ENCODE measurements around the gene CACNA2D3.

The CACNA2D3 gene

DNA sequence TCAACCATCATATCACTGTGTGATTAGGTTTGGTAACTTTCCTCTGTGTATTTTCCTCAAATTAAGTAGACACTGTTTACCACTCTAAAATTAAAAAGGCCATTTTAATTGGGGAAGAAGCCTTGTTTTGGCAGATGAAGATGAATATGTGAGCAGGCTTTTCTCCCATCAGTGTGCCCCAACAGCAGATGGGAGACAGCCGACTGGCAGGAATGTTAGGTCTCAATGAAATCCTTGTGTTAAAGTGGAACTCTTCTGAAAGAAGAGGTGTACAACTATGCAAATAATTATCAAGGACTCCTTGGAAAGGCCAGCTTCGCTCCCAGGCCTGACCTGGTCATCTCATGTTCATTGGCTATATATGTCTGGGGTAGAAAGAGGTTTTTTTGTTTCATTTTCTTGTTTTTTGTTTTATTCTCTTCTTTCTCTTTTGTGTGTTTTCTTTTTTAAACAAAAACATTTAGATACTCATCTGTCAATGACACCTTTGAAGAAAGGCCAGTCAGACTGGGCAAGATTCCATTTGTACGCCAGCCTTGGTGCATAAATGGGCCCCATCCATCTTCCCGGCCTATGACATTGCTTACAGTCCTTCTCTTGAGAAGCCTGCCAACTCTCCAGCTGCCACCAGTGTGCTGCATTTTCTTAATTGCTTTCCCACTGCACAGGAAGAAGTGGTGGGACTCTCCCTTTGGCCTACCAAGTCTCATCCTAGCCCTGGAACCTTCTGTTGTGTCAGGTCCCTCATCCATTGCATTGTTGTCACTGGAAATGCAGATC is 779.7 kb downstream of the CACNA2D3 start:
- in situ Hi-C loops (cut with HindIII; ENCODE audit: low sequenced_read_pairs) = no loop called here
- TF ChIP-seq, protein P1, sequence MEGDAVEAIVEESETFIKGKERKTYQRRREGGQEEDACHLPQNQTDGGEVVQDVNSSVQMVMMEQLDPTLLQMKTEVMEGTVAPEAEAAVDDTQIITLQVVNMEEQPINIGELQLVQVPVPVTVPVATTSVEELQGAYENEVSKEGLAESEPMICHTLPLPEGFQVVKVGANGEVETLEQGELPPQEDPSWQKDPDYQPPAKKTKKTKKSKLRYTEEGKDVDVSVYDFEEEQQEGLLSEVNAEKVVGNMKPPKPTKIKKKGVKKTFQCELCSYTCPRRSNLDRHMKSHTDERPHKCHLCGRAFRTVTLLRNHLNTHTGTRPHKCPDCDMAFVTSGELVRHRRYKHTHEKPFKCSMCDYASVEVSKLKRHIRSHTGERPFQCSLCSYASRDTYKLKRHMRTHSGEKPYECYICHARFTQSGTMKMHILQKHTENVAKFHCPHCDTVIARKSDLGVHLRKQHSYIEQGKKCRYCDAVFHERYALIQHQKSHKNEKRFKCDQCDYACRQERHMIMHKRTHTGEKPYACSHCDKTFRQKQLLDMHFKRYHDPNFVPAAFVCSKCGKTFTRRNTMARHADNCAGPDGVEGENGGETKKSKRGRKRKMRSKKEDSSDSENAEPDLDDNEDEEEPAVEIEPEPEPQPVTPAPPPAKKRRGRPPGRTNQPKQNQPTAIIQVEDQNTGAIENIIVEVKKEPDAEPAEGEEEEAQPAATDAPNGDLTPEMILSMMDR (IDR thresholded peaks at IDR 0.05; ENCODE audit: low read depth, low read length) = no peak

GRCh38 chr3:54905261-54905888 is 783.0 kb downstream of the CACNA2D3 start:
- peak; percentile 55 for DNase-seq (ENCODE audit: low read depth, low spot score)
- H3K4me3 ChIP-seq (ENCODE audit: low read depth, low read length) = no peak overlapping the region
- in situ Hi-C loops (cut with HindIII; ENCODE audit: low sequenced_read_pairs) = no loop called here
- TF ChIP-seq, protein P1 (IDR thresholded peaks at IDR 0.05; ENCODE audit: low read depth, low read length) = no peak

More for the DNA sequence above, 779.7 kb downstream of the CACNA2D3 start:
- no peak for DNase-seq (ENCODE audit: low read depth, low spot score)
- no peak overlapping the region for H3K4me3 ChIP-seq (ENCODE audit: low read depth, low read length)

- in situ Hi-C loops (cut with HindIII; ENCODE audit: low sequenced_read_pairs) = no loop called here
- no peak for DNase-seq (ENCODE audit: low read depth, low spot score)
- no peak overlapping the region for H3K4me3 ChIP-seq (ENCODE audit: low read depth, low read length)
- TF ChIP-seq, protein P1 (IDR thresholded peaks at IDR 0.05; ENCODE audit: low read depth, low read length) = no peak
These were observed 783.6 kb downstream of the CACNA2D3 start for GRCh38 chr3:54905920-54906319.

GRCh38 chr3:54906763-54907162 is 784.4 kb downstream of the CACNA2D3 start:
- TF ChIP-seq, protein P1 (IDR thresholded peaks at IDR 0.05; ENCODE audit: low read depth, low read length) = no peak
- DNase-seq (ENCODE audit: low read depth, low spot score) = no peak
- H3K4me3 ChIP-seq (ENCODE audit: low read depth, low read length) = no peak overlapping the region
- in situ Hi-C loops (cut with HindIII; ENCODE audit: low sequenced_read_pairs) = no loop called here

DNA sequence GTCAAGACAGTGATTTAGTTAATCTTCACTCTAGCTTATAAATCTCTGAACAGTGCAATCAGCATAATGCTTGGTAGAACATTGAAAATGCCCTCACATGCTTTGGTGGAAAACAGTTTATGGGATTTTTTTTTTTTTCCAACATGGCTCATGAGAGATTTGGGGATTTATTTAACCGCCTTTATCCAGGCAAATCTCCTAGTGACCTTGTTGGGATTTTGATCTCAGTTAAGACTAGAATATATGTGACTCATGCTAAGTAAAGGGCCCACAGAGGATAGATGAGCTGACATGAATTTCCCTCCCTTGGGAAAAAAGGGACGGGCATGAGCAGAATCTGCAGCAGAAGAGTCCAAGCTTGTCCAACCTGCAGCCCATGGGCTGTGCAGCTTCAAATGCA is 786.8 kb downstream of the CACNA2D3 start:
- H3K4me3 ChIP-seq (ENCODE audit: low read depth, low read length) = no peak overlapping the region
- DNase-seq (ENCODE audit: low read depth, low spot score) = peak; percentile 9
- in situ Hi-C loops (cut with HindIII; ENCODE audit: low sequenced_read_pairs) = no loop called here
- TF ChIP-seq, protein P1 (IDR thresholded peaks at IDR 0.05; ENCODE audit: low read depth, low read length) = no peak

DNA sequence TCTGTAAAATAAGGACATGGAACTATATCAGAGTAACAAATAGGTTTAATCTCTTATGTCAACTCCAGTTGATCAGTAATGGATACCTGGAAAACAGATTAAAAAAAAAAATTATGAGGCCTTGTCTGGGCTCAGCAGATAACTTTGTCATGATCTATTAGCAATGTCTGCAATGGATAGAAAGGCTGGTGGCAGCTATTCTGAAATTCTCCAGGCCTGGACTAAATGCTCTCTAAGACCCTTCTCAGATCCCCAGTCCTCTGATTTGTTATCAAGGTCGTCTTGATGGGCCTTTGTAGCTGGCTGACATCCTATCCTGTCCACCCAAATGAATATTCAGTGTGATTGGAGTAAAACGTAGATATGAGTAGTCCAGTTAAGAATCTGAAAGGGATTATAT is 791.8 kb downstream of the CACNA2D3 start:
- no peak for DNase-seq (ENCODE audit: low read depth, low spot score)
- in situ Hi-C loops (cut with HindIII; ENCODE audit: low sequenced_read_pairs) = no loop called here
- no peak overlapping the region for H3K4me3 ChIP-seq (ENCODE audit: low read depth, low read length)
- TF ChIP-seq, protein P1 (IDR thresholded peaks at IDR 0.05; ENCODE audit: low read depth, low read length) = no peak
